SK-N-SH (cell line): ENCODE data around the gene PLCB1. TPM values are rescaled to one million over a fixed set of nuclear protein-coding genes. Genes with fewer than 3 reads are reported as not detected.

Experiments
- CTCF ChIA-PET: fragments of 300-600, 350-600 bp; formaldehyde crosslinking; extraction: SDS; loops from one replicate; lab custom pipeline; 2021; lab: Yijun Ruan, JAX
- POLR2A ChIA-PET: fragments of 350-600 bp; sonication (Branson Sonifier 250); formaldehyde crosslinking; extraction: SDS; loops from one replicate; lab custom pipeline; 2020; ENCODE audit warnings: antibody characterized with exemption, inconsistent platforms; lab: Yijun Ruan, JAX
- DNase-seq: peaks from one replicate; pipeline ENCODE4 v3.0.0; 2012
- H2AFZ ChIP-seq: fragments of 200-600 bp; sonication (generic); 2 replicates; pipeline ENCODE4 v1.8.1; 2016; ENCODE audit warnings: antibody characterized with exemption, mild to moderate bottlenecking, low read depth
- H3F3A ChIP-seq: fragments of 200-600 bp; sonication (generic); replicated peaks from 2 replicates; pipeline ENCODE3; 2016; ENCODE audit warnings: antibody characterized with exemption, mild to moderate bottlenecking; ENCODE audit not compliant: insufficient read depth
- H3K27ac ChIP-seq, 2 experiments: fragments of 200-500 bp in 1 of 2; fragments of 200-600 bp in 1 of 2; sonication (Bioruptor generic) in 1 of 2; sonication (generic), shearing (Covaris generic) in 1 of 2; 2 replicates each; pipeline versions ENCODE4 v1.5.1 to v1.6.1; 2014 to 2016; ENCODE audit warnings: low read depth in 2 of 2, inconsistent platforms in 1 of 2, low read length in 1 of 2, mild to moderate bottlenecking in 1 of 2, mixed read lengths in 1 of 2
- H3K27me3 ChIP-seq: fragments of 200-600 bp; sonication (generic), shearing (Covaris generic); 2 replicates; pipeline ENCODE4 v1.6.1; 2016; ENCODE audit warnings: mixed run types; ENCODE audit not compliant: insufficient read depth
- H3K36me3 ChIP-seq, 2 experiments: fragments of 200-500 bp in 1 of 2; fragments of 200-600 bp in 1 of 2; sonication (Bioruptor generic) in 1 of 2; sonication (generic) in 1 of 2; replicated peaks in 1 of 2; 2 replicates each; pipeline versions ENCODE3 to v1.5.1; 2014 to 2016; ENCODE audit warnings: low read length in 1 of 2, mild to moderate bottlenecking in 1 of 2; ENCODE audit not compliant: insufficient read depth in 2 of 2, control insufficient read depth in 1 of 2
- H3K4me1 ChIP-seq, 2 experiments: fragments of 200-500 bp in 1 of 2; fragments of 200-600 bp in 1 of 2; sonication (Bioruptor generic) in 1 of 2; sonication (generic), shearing (Covaris generic) in 1 of 2; 2 replicates each; pipeline versions ENCODE4 v1.5.1 to v1.6.1; 2014 to 2016; ENCODE audit warnings: low read depth in 1 of 2, low read length in 1 of 2, mixed run types in 1 of 2; ENCODE audit not compliant: insufficient read depth in 2 of 2, control insufficient read depth in 1 of 2
- H3K4me2 ChIP-seq: fragments of 200-600 bp; sonication (generic), shearing (Covaris generic); 2 replicates; pipeline ENCODE4 v1.6.1; 2017; ENCODE audit warnings: mixed run types
- H3K4me3 ChIP-seq, 2 experiments: fragments of 200-500 bp in 1 of 2; fragments of 200-600 bp in 1 of 2; sonication (Bioruptor generic) in 1 of 2; sonication (generic), shearing (Covaris generic) in 1 of 2; 2 replicates each; pipeline versions ENCODE4 v1.5.1 to v1.8.1; 2014 to 2016; ENCODE audit warnings: low read depth in 2 of 2, inconsistent platforms in 1 of 2, low read length in 1 of 2, mild to moderate bottlenecking in 1 of 2, mixed read lengths in 1 of 2, moderate library complexity in 1 of 2
- H3K79me2 ChIP-seq: fragments of 200-600 bp; sonication (generic); 2 replicates; pipeline ENCODE4 v1.8.1; 2017; ENCODE audit warnings: mild to moderate bottlenecking; ENCODE audit not compliant: insufficient read depth
- H3K9ac ChIP-seq: fragments of 200-600 bp; sonication (generic); 2 replicates; pipeline ENCODE4 v1.6.1; 2017; ENCODE audit warnings: mixed run types
- H3K9me2 ChIP-seq: fragments of 200-600 bp; sonication (generic); 2 replicates; pipeline ENCODE4 v1.6.1; 2017; ENCODE audit warnings: mixed run types
- H3K9me3 ChIP-seq: fragments of 200-600 bp; sonication (generic); 2 replicates; pipeline ENCODE4 v1.6.1; 2017; ENCODE audit warnings: mixed run types, mild to moderate bottlenecking, moderate library complexity
- H4K20me1 ChIP-seq: fragments of 200-600 bp; sonication (generic); 2 replicates; pipeline ENCODE4 v1.6.1; 2017; ENCODE audit warnings: mild to moderate bottlenecking, mixed run types; ENCODE audit not compliant: insufficient read depth
- CHD2 ChIP-seq: fragments of 150-350 bp; IDR thresholded peaks from 2 replicates; pipeline ENCODE4 v1.6.1; 2018; ENCODE audit warnings: low read length; ENCODE audit not compliant: partially characterized antibody
- EZH2phosphoT487 ChIP-seq: fragments of 200-600 bp; sonication (generic); IDR thresholded peaks from 2 replicates; pipeline ENCODE4 v1.6.1; 2017; ENCODE audit warnings: low read depth, mixed run types, mild to moderate bottlenecking, antibody characterized with exemption, moderate library complexity, borderline replicate concordance
- GATA2 ChIP-seq: sonication (generic); formaldehyde crosslinking; IDR thresholded peaks from 2 replicates; pipeline ENCODE4 v1.5.0; 2020; ENCODE audit warnings: mild to moderate bottlenecking, missing genetic modification reagents
- MXI1 ChIP-seq: IDR thresholded peaks from 2 replicates; pipeline ENCODE4 v1.6.1; 2012; ENCODE audit warnings: mild to moderate bottlenecking, low read depth, low read length, improper control_type of control experiment
- PBX3 ChIP-seq: IDR thresholded peaks from 2 replicates; pipeline ENCODE4; 2012
- RAD21 ChIP-seq: IDR thresholded peaks from 2 replicates; pipeline ENCODE4 v1.6.1; 2012; ENCODE audit warnings: mild to moderate bottlenecking, low read length
- USF1 ChIP-seq: IDR thresholded peaks from 2 replicates; pipeline ENCODE4 v1.4.0; 2012; ENCODE audit warnings: low read depth, borderline replicate concordance
- YY1 ChIP-seq: IDR thresholded peaks from 2 replicates; pipeline ENCODE4 v1.4.0; 2012; ENCODE audit warnings: low read depth, mild to moderate bottlenecking
- ZBTB33 ChIP-seq: IDR thresholded peaks from 2 replicates; pipeline ENCODE4 v1.4.0; 2012; ENCODE audit warnings: low read depth, borderline replicate concordance
- WGBS: methylation state at CpG from one replicate; pipeline ENCODE4 v1.1.6; 2017; ENCODE audit warnings: low lambda C conversion rate; 5-methylcytosine and 5-hydroxymethylcytosine counted together
- polyA plus RNA-seq, 3 experiments: library from polyadenylated mRNA; depleted of rRNA; stranded (reverse); fragments of >200 nt; gene quantifications; 2 replicates each; pipeline ENCODE4 v1.2.3, GENCODE V29; 2012

PLCB1 gene
- polyA plus RNA-seq, 1 of the 3 experiments (the other 2 are of a cell fraction) = 10.5 TPM

- no peak overlapping the region for H3K9ac ChIP-seq
- H3K27ac ChIP-seq = no peak overlapping the region; a peak in 1 of 4 replicates
- H2AFZ ChIP-seq = no peak overlapping the region
- no peak for DNase-seq
- CTCF ChIA-PET = interaction anchor here (1.0 kb wide), 1 partner anchor 9 kb away, joined by 5 read pairs; no protein-coding TSS in a partner anchor
- H3K4me2 ChIP-seq = no peak overlapping the region
- no peaks in the 10 kb centered on the region for H3K9me3 ChIP-seq
- POLR2A ChIA-PET = no interaction called here
- no peaks in the 10 kb centered on the region for H3F3A ChIP-seq
- WGBS = 81% methylated on average over 3 of the region's 3 CpGs
- H4K20me1 ChIP-seq = no peaks in the 10 kb centered on the region
- peaks cover 0 to 2% of the 10 kb centered on the region in 2 experiments; a peak in 3 of 4 replicates for H3K4me1 ChIP-seq
- H3K27me3 ChIP-seq = no peaks in the 10 kb centered on the region
- no peaks in the 10 kb centered on the region for H3K9me2 ChIP-seq
- peaks cover 0 to 9% of the 10 kb centered on the region in 2 experiments for H3K36me3 ChIP-seq
- TF ChIP-seq CHD2 = no peak
- no peak for TF ChIP-seq YY1
- TF ChIP-seq, all 33 proteins: peak for 0
- Histone ChIP-seq H3K79me2 (peaks cover 11% of the 10 kb centered on the region), H3K4me3 (no peak overlapping the region)
Measured at GRCh38 chr20:8212286-8212685, 80.2 kb downstream of the PLCB1 start.

- no peak overlapping the region for H3K4me2 ChIP-seq
- peaks cover 0 to 9% of the 10 kb centered on the region in 2 experiments for H3K36me3 ChIP-seq
- H3K9ac ChIP-seq = no peak overlapping the region
- H3K9me3 ChIP-seq = no peaks in the 10 kb centered on the region
- H3K27ac ChIP-seq = no peak overlapping the region
- H3K79me2 ChIP-seq = peaks cover 19% of the 10 kb centered on the region
- WGBS = 82% methylated on average over 1 of the region's 1 CpG
- ChIA-PET CTCF (interaction anchor here (1.2 kb wide), 1 partner anchor 508 kb away, joined by 6 read pairs; no protein-coding TSS in a partner anchor), POLR2A (no interaction called here)
- H3F3A ChIP-seq = peaks cover 1% of the 10 kb centered on the region
- DNase-seq = no peak
- no peaks in the 10 kb centered on the region for H4K20me1 ChIP-seq
- no peaks in the 10 kb centered on the region for H3K27me3 ChIP-seq
- TF ChIP-seq USF1 (no peak), RAD21 (no peak), GATA2 (CRISPR knock-in tag) (no peak), CHD2 (no peak), ZBTB33 (no peak), MXI1 (no peak), EZH2phosphoT487 (no peak), PBX3 (no peak)
- no peak overlapping the region for H3K4me3 ChIP-seq
- no peaks in the 10 kb centered on the region for H3K9me2 ChIP-seq
- peaks cover 0 to 2% of the 10 kb centered on the region in 2 experiments; a peak in 3 of 4 replicates for H3K4me1 ChIP-seq
- no peak overlapping the region for H2AFZ ChIP-seq
Measured at GRCh38 chr20:8213270-8213669, 81.2 kb downstream of the PLCB1 start.
